Right lobe of liver (tissue), 6 donors: ENCODE data around the gene CD151. TPM values are rescaled to one million over a fixed set of nuclear protein-coding genes. Genes with fewer than 3 reads are reported as not detected.

Experiments
- ATAC-seq, 4 donors: fragments of 200-7000 bp; cut with Tn5 transposase; one replicate each; pipeline ENCODE4 v1.9.1; 2020; ENCODE audit warnings: mild to moderate bottlenecking in 4 of 4, moderate library complexity in 4 of 4
- DNase-seq, 3 donors: peaks; one replicate each; pipeline ENCODE4 v3.0.0-alpha.2; 2020
- H3K27ac ChIP-seq, 3 donors: fragments of 200-600 bp; one replicate each; pipeline ENCODE4 v1.8.0; 2022
- H3K27me3 ChIP-seq, 2 donors: fragments of 200-600 bp; one replicate each; pipeline ENCODE4 v1.8.0; 2022
- H3K36me3 ChIP-seq, 4 donors: fragments of 200-600 bp; sonication (generic) in 1 of 4; one replicate each; pipeline versions ENCODE4 v1.5.1 to v1.8.0; 2017 to 2022; ENCODE audit warnings: control low read depth in 1 of 4
- H3K4me1 ChIP-seq, 4 donors: fragments of 200-600 bp; sonication (generic) in 1 of 4; one replicate each; pipeline versions ENCODE4 v1.5.1 to v1.8.0; 2017 to 2022; ENCODE audit warnings: control low read depth in 1 of 4
- H3K4me3 ChIP-seq, 3 donors: fragments of 200-600 bp; one replicate each; pipeline ENCODE4 v1.8.0; 2022
- H3K9me3 ChIP-seq, 4 donors: fragments of 200-600 bp; sonication (generic) in 1 of 4; one replicate each; pipeline versions ENCODE4 v1.5.1 to v1.8.0; 2017 to 2022; ENCODE audit warnings: control low read depth in 1 of 4
- POLR2A ChIP-seq: fragments of 450-650 bp; IDR thresholded peaks from one replicate; pipeline ENCODE4 v1.6.1; 2017; ENCODE audit warnings: antibody characterized with exemption, mild to moderate bottlenecking
- WGBS: methylation state at CpG from one replicate; pipeline ENCODE4 v1.1.6; 2018; ENCODE audit warnings: low coverage, low lambda C conversion rate; ENCODE audit not compliant: insufficient coverage; ENCODE audit errors: missing lambda C conversion rate; 5-methylcytosine and 5-hydroxymethylcytosine counted together
- intact Hi-C, 2 donors: fragments of 100-400 bp; cut with DNase I; formaldehyde crosslinking; loops; one replicate each; pipeline versions ENCODE4 v1.11.2 to v1.14.1; 2022
- total RNA-seq, 6 experiments: library from RNA; depleted of rRNA in 2 of 6; stranded (reverse); fragments of >200 nt in 2 of 6; fragmentation: NEBNext Ultra II Directional in 3 of 6; extraction: Animal tissue kit (Norgen Biotek cat#: 25700) in 3 of 6; gene quantifications; one replicate each; pipeline versions ENCODE4 v1.1.0 to v1.2.4, GENCODE V29; 2016 to 2023
- TF ChIP-seq, protein P1 (sequence below), 4 donors: fragments of 200-600 bp in 3 of 4; fragments of 450-650 bp in 1 of 4; IDR thresholded peaks; one replicate each; pipeline versions ENCODE4 v1.5.1 to v1.8.0; 2016 to 2022; ENCODE audit warnings: antibody characterized with exemption in 4 of 4, mild to moderate bottlenecking in 2 of 4
- donor health status: DM: no; HTN: yes; CAD: no.
- donor health status: DM: no; HTN: no; CAD: no.
- donor health status: DM: no; HTN: no; CAD: no.
- donor health status: DM: no; HTN: yes; CAD: no.
- donor health status: DM: no; HTN: yes; CAD: no.

Gene CD151
- total RNA-seq, 6 experiments from 2014 or later = 70.8 to 156 (median 135) TPM

DNA sequence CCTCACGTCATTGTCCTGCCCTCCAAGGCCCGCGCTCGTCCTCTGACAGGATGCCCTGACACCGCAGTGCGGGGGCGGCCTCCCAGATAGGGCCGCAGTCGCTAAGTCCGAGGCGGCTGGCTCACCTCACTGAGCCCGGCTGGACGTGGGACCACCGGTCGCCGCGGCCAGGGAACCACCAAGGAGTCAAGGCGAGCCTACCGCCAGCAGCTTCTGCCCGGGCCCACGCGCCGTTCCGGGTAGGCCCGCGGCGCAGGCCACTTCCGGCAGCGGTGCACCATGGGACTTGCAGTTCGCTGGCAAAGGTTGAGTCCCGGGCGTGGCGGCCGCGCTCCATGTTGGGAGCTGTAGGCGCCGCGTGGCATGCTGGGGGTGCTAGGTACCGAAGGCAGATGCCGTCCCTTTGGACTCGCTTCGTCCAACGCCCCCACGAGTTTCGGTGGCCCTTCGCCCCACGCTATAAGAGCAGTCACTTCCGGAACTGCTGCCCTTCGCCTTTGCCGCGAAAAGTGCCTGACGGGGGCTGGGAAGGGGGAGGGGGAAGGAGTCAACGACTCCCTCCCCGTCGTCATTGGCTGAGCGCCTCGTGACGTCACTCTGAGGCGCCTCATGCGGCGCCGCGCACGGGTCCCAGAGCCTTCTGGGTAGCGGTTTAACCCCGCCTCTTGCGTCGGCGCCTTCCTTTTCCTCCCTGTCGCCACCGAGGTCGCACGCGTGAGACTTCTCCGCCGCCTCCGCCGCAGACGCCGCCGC lies 23.3 kb upstream of the CD151 start, which contains the start of gene RPLP2:
RPLP2 (plus strand) TSS at position 681 of the 753 bp plus-strand sequence. CDS start 268 bp downstream, outside the sequence.
- Histone ChIP-seq H3K4me3 (peak within 1 kb of the TSS; percentile 84 to 100 (median 99)), H3K27ac (peak within 1 kb of the TSS; percentile 91 to 95 (median 94)), H3K4me1 (peaks cover 0 to 28% (median 11%) of the 10 kb centered on the region in 4 donors), H3K27me3 (no peaks in the 10 kb centered on the region), H3K9me3 (no peaks in the 10 kb centered on the region), H3K36me3 (peaks cover 0 to 29% (median 0%) of the 10 kb centered on the region in 4 donors)
- intact Hi-C loops = no loop called here
- DNase-seq (peak; percentile 98 to 99 (median 99)), ATAC-seq (peak; percentile 86 to 91 (median 90))
- TF ChIP-seq, protein P1, sequence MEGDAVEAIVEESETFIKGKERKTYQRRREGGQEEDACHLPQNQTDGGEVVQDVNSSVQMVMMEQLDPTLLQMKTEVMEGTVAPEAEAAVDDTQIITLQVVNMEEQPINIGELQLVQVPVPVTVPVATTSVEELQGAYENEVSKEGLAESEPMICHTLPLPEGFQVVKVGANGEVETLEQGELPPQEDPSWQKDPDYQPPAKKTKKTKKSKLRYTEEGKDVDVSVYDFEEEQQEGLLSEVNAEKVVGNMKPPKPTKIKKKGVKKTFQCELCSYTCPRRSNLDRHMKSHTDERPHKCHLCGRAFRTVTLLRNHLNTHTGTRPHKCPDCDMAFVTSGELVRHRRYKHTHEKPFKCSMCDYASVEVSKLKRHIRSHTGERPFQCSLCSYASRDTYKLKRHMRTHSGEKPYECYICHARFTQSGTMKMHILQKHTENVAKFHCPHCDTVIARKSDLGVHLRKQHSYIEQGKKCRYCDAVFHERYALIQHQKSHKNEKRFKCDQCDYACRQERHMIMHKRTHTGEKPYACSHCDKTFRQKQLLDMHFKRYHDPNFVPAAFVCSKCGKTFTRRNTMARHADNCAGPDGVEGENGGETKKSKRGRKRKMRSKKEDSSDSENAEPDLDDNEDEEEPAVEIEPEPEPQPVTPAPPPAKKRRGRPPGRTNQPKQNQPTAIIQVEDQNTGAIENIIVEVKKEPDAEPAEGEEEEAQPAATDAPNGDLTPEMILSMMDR (IDR thresholded peaks at IDR 0.05) = no peak
- TF ChIP-seq POLR2A = peak; percentile 80
- WGBS = 0% methylated on average over 9 of the region's 81 CpGs

DNA sequence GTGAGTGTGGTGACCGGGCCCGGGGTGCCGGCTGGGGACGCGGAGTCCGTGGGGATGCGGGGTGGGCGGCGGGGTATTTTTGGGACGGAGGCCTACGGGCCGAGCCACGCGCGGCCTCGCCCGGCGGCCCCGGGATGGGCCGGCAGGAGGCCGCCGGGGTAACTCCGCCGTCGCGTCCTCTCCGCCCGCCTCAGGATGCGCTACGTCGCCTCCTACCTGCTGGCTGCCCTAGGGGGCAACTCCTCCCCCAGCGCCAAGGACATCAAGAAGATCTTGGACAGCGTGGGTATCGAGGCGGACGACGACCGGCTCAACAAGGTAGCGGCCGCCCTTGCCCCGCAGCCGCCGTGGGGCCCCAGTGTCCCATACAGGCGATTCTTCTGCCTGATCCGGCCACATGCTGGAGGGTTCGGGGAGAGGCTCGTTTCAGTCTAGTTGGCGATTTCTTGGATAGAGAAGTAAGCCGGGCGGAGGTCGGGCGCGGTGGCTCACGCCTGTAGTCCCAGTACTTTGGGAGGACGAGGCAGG lies 22.6 kb upstream of the CD151 start:
- Histone ChIP-seq H3K27me3 (no peaks in the 10 kb centered on the region), H3K36me3 (peaks cover 0 to 29% (median 0%) of the 10 kb centered on the region in 4 donors), H3K4me1 (peaks cover 0 to 22% (median 8%) of the 10 kb centered on the region in 4 donors), H3K9me3 (no peaks in the 10 kb centered on the region), H3K27ac (peak overlapping the region; percentile 91 to 95 (median 94)), H3K4me3 (peak overlapping the region; percentile 84 to 100 (median 99))
- TF ChIP-seq, protein P1 (IDR thresholded peaks at IDR 0.05) = peak in 2 of 4 donors; percentile 3 to 7
- TF ChIP-seq POLR2A = peak; percentile 73
- WGBS = 1% methylated on average over 19 of the region's 55 CpGs
- DNase-seq (no peak), ATAC-seq (no peak)
- intact Hi-C loops = no loop called here

DNA sequence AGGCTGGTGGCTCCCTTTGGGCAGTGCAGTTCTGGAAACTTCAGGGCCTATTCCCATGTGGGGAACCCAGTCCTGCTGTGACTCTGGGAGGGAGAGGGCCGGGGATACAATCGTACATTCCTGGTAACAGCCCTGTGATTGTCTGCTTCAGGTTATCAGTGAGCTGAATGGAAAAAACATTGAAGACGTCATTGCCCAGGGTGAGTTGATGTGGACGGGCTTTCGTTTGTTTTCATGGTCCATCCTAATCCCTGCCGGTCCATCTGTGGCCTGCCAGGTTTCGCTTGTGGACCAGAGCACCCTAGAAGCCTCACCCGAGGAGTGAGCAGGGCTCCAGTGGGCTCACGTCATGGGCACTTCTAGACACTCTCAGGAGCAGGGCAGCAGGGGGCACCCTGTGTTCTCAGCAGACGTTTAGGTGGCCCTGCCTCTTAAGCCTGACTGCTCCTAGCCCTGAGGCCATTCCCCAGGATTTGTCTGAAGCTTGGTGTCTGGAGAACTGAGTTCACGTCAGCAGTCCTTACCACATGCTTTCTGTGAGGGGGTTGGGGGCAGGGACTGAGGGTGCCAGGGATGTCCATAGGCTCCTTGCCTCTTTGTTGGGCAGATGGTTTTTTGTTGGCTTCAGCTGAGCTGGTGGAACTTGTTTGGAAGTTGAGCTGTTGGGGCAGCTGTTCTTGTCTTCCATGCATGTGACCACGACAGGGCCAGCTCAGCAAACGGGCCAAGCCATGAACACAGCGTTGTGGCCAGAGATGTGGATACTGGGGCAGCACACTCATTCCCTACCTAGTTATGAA lies 21.1 kb upstream of the CD151 start:
- no peak overlapping the region for H3K27ac ChIP-seq
- ATAC-seq (no peak), DNase-seq (no peak)
- H3K4me3 ChIP-seq = peak overlapping the region in 1 of 3 donors; percentile 84
- peaks cover 0 to 29% (median 0%) of the 10 kb centered on the region in 4 donors for H3K36me3 ChIP-seq
- no peaks in the 10 kb centered on the region for H3K9me3 ChIP-seq
- 63% methylated on average over 4 of the region's 14 CpGs for WGBS
- intact Hi-C loops = no loop called here
- peaks cover 0 to 22% (median 8%) of the 10 kb centered on the region in 4 donors for H3K4me1 ChIP-seq
- H3K27me3 ChIP-seq = no peaks in the 10 kb centered on the region
- TF ChIP-seq, protein P1 (IDR thresholded peaks at IDR 0.05) = peak in 1 of 4 donors; percentile 10
- TF ChIP-seq POLR2A = no peak

DNA sequence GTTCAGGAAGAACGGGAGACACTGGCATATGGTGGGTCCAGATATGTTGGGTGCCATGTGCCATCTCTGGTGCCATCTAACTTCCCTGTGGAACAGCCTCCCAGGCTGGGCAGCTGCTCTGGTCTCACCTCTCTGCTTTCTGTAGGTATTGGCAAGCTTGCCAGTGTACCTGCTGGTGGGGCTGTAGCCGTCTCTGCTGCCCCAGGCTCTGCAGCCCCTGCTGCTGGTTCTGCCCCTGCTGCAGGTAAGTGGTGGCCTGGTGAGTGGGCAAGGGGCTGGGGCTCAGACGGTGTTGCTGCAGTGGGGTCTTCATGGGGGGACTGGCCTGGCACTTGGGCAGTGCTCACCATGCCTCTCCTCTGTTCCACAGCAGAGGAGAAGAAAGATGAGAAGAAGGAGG lies 20.4 kb upstream of the CD151 start:
- ATAC-seq (no peak), DNase-seq (no peak)
- H3K4me3 ChIP-seq = no peak overlapping the region
- TF ChIP-seq, protein P1 (IDR thresholded peaks at IDR 0.05) = no peak
- no peak for TF ChIP-seq POLR2A
- no peak overlapping the region for H3K27ac ChIP-seq
- H3K36me3 ChIP-seq = peaks cover 0 to 29% (median 0%) of the 10 kb centered on the region in 4 donors
- WGBS = no CpG with 5 or more reads among the region's 3 CpGs
- no peaks in the 10 kb centered on the region for H3K9me3 ChIP-seq
- H3K4me1 ChIP-seq = peaks cover 0 to 22% (median 8%) of the 10 kb centered on the region in 4 donors
- no peaks in the 10 kb centered on the region for H3K27me3 ChIP-seq
- intact Hi-C loops = no loop called here
